SK-N-SH (cell line): Measurements from ENCODE around the gene ADCY5.

Experiments used
- CTCF ChIP-seq: fragments of 200-600 bp; sonication (generic); IDR thresholded peaks from 2 replicates; pipeline ENCODE4 v1.6.1; 2017; ENCODE audit warnings: antibody characterized with exemption, mild to moderate bottlenecking, moderate library complexity
- EP300 ChIP-seq, 2 experiments: IDR thresholded peaks; 2 replicates each; pipeline versions ENCODE4 v1.4.0 to v1.6.1; 2012; ENCODE audit warnings: borderline replicate concordance in 1 of 2, low read depth in 1 of 2, low read length in 1 of 2
- FOXJ3 ChIP-seq: sonication (generic); formaldehyde crosslinking; IDR thresholded peaks from 2 replicates; pipeline ENCODE4 v1.5.1; 2020; ENCODE audit warnings: mild to moderate bottlenecking, missing genetic modification reagents
- IRF3 ChIP-seq: fragments of 150-350 bp; IDR thresholded peaks from 2 replicates; pipeline ENCODE4 v1.6.1; 2016; ENCODE audit warnings: mild to moderate bottlenecking, low read depth, low read length
- YY1 ChIP-seq: IDR thresholded peaks from 2 replicates; pipeline ENCODE4 v1.4.0; 2012; ENCODE audit warnings: low read depth, mild to moderate bottlenecking
- TF ChIP-seq, protein P1 (sequence below): IDR thresholded peaks from 2 replicates; pipeline ENCODE4 v1.6.1; 2012; ENCODE audit warnings: mild to moderate bottlenecking, low read depth, low read length, moderate library complexity

GRCh38 chr3:123320221-123320620 lies 128.7 kb downstream of the ADCY5 start:
- TF ChIP-seq CTCF (no peak), YY1 (no peak), EP300 (IDR thresholded peaks at IDR 0.05; ENCODE audit: borderline replicate concordance in 1 of 2, low read depth in 1 of 2, low read length in 1 of 2) (no peak), IRF3 (no peak), FOXJ3 (CRISPR knock-in tag) (no peak)
- TF ChIP-seq, protein P1, sequence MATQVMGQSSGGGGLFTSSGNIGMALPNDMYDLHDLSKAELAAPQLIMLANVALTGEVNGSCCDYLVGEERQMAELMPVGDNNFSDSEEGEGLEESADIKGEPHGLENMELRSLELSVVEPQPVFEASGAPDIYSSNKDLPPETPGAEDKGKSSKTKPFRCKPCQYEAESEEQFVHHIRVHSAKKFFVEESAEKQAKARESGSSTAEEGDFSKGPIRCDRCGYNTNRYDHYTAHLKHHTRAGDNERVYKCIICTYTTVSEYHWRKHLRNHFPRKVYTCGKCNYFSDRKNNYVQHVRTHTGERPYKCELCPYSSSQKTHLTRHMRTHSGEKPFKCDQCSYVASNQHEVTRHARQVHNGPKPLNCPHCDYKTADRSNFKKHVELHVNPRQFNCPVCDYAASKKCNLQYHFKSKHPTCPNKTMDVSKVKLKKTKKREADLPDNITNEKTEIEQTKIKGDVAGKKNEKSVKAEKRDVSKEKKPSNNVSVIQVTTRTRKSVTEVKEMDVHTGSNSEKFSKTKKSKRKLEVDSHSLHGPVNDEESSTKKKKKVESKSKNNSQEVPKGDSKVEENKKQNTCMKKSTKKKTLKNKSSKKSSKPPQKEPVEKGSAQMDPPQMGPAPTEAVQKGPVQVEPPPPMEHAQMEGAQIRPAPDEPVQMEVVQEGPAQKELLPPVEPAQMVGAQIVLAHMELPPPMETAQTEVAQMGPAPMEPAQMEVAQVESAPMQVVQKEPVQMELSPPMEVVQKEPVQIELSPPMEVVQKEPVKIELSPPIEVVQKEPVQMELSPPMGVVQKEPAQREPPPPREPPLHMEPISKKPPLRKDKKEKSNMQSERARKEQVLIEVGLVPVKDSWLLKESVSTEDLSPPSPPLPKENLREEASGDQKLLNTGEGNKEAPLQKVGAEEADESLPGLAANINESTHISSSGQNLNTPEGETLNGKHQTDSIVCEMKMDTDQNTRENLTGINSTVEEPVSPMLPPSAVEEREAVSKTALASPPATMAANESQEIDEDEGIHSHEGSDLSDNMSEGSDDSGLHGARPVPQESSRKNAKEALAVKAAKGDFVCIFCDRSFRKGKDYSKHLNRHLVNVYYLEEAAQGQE: no peak
